Stimulated activated CD8-positive, alpha-beta memory T cell treated with anti-CD3 and anti-CD28 coated beads, Interleukin-15, amount 100 ng/mL, for 4 hours (primary cell): ENCODE measurements around the gene PARP9.
"Not testable (repeated sequence)": the region's sequence is repeated elsewhere in the genome, so short reads cannot be mapped to it uniquely, and the experiment has no call there.

Experiments used
- DNase-seq, 2 donors: peaks; one replicate each; pipeline ENCODE4 v3.0.0-alpha.2; 2020; ENCODE audit warnings: low read depth in 2 of 2

PARP9 gene

GRCh38 chr3:122576174-122576940 is 12.3 kb upstream of the PARP9 start:
- DNase-seq, result no peak

DNA sequence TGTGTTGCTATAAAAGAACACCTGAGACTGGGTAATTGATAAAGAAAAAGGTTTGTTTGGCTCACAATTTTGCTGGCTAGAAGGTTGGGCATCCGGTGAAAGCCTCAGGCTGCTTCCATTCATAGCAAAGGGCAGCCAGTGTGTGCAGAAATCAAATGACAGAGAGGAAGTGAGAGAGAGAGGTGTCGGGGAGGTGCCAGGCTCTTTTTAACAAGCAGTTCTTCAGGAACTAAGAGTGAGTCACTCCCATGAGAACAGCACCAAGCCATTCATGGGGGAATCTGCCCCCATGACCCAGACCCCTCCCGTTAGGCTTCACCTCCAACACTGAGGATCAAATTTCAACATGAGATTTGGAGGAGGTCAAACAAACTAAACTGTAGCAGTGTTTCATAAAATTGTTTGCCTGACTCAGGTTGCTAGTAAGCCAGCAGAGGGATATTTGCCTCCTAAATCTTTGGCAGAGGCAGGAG is 8.9 kb upstream of the PARP9 start:
- peak in 1 of 2 donors; percentile 12 for DNase-seq

GRCh38 chr3:122568755-122569154 is 4.7 kb upstream of the PARP9 start:
- DNase-seq, result no peak

GRCh38 chr3:122568131-122568530 is 4.0 kb upstream of the PARP9 start:
- DNase-seq, result not testable (repeated sequence)

DNA sequence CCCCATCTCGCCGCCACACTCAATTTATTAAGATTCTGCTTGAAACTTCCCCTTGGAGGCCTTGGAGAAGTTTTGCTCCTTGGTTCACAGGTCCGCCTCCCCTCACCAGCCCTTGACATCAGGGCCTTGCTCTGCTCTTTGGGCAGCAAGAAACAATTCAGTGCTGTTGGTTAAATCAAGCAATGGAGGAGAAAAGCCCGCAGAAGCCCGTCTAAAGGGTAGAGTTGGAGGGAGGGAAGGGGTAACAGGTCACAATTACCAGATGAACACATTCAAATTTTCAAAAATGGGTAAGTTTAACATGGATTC is 429 bp downstream of the PARP9 start:
- no peak for DNase-seq

DNA sequence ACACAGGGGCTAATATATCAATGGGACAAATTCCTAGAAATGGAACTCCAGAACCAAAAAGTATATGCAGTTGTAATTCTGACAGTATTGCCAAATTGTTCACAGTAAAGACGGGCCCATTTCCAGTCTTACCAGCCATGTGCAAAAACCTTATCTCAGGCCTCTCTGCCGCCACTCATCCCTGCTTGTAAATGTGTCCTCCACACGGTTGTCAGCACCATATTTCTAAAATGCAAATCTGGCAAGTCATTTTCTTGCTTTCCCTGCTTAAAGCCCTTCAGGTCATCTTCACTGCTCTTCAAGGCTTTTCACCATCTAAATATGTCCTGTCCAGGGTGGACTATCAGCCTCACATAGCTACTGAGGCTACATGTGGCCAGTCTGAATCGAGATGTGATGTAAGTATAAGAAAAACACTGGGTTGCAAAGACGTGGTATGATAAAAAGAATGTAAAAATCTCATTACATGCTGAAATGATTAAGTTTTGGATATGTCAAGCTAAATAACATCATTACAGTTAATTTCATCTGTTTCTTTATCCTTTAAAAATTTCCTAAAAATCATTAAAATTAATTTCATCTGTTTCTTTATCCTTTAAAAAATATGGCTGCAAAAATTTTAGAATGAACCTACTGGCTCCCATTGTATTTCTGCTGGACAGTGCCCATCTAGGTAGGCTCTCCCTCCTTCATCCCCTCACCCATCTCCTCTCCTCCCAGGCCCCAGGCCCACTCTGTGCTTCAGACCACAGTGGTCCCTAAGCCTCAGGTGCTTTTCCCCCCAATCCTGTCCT is 980 bp downstream of the PARP9 start:
- no peak for DNase-seq

GRCh38 chr3:122560680-122561079 is 3.4 kb downstream of the PARP9 start:
- peak in 1 of 2 donors; percentile 44 for DNase-seq

- DNase-seq, result no peak
Observed at GRCh38 chr3:122559906-122560305, 4.2 kb downstream of the PARP9 start.

- no peak for DNase-seq
Observed at GRCh38 chr3:122558605-122559004, 5.5 kb downstream of the PARP9 start.

- DNase-seq, result no peak
Observed at GRCh38 chr3:122557356-122557755, 6.7 kb downstream of the PARP9 start.

DNA sequence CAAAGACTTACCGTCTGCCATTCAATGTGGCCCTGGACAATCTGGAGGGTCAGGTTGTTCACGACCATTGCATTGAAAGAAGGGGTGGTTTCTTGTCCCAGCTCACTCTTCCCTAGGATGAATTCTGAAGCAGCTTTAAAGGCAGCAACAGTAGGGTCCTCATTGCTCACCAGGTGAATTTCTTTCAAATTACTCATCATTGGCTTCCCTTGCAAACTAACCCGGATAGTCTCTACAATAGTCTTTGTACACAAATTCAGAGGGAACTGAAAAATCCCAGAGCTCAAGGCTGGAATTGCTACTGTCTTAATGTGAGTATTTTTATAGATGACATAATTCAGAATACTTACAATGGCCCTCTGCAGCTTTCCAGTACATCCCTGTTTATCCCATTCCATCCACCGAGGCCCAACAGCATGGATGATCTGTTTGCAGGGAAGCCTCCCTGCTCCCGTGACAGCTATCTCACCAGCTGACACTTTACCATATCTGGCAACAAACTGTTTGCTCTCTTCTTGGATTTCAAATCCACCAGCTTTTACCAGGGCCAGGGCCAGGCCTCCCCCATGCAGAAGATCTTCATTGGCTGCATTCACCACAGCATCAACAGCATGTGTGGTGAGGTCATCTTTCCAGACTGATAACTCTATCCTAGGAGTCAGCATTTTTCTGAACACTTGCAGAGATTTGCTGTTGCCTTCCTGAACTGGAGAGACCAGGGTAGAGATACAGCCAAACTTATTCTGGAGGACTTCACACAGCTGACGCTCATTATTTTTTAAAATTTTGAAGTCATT is 8.6 kb downstream of the PARP9 start:
- no peak for DNase-seq

GRCh38 chr3:122553171-122553570 is 10.9 kb downstream of the PARP9 start:
- DNase-seq, result no peak

DNA sequence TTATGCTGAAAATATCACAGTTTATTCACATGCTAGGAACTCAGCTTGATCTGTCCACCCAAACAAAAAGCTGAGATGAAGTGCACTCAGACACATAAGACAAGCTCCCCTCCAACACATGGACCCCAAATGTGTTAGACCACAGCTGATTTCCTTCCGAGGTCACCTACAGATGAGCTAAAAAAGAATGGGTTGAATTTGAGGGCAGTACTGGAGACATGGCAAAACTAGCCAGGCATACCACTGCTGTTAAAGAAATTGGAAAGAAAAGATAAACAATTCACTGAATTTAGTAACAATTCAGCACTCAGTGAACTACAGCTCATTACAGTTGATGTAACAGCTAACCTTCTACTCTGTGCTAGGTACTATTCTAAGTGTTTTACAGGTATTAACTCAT is 15.5 kb downstream of the PARP9 start:
- DNase-seq, result no peak

GRCh38 chr3:122548076-122548475 is 16.0 kb downstream of the PARP9 start:
- no peak for DNase-seq

- no peak for DNase-seq
Observed at GRCh38 chr3:122546151-122546550, 17.9 kb downstream of the PARP9 start.

GRCh38 chr3:122538956-122539490 is 25.1 kb downstream of the PARP9 start:
- DNase-seq, result no peak

DNA sequence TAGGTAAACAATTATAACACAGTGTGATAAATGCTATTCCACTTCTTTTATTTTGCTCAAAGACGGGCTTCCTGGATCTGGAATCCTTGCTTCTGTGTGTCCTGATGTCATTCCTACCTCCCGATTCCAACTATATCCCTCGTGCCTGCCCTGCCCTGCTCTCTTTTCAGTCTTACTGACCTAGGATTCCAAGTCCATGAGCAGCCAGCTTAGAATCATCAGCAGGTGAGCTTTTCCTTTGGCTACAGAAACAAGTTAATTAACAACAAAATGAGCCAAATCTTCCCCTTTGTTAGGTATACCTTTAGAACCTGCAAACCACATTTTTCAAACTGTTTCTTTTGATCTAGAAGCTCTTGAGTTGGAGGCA is 27.5 kb downstream of the PARP9 start:
- DNase-seq, result no peak

- no peak for DNase-seq
Observed at GRCh38 chr3:122535964-122536631, 28.0 kb downstream of the PARP9 start.

GRCh38 chr3:122533931-122534334 is 30.2 kb downstream of the PARP9 start:
- DNase-seq, result no peak

- no peak for DNase-seq
Observed at GRCh38 chr3:122533480-122533879, 30.6 kb downstream of the PARP9 start.

DNA sequence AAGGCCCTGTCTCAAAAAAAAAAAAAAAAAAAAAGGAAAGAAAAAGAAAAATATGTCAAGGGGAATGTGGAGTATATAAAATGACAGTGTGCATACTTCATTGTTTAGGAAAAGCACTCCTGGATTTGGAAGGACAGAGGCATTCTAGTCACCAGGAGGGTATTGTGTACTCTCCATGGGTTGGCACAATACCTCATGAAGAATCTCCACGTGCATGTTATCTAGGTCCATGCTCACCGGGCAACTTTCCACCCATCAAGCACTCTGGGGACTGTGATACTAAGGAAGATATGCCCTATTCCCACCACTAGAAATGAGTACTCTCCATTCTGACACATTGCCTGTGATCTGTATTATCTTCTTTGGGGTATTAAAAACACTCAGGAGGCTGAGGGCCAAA is 33.9 kb downstream of the PARP9 start:
- no peak for DNase-seq

DNA sequence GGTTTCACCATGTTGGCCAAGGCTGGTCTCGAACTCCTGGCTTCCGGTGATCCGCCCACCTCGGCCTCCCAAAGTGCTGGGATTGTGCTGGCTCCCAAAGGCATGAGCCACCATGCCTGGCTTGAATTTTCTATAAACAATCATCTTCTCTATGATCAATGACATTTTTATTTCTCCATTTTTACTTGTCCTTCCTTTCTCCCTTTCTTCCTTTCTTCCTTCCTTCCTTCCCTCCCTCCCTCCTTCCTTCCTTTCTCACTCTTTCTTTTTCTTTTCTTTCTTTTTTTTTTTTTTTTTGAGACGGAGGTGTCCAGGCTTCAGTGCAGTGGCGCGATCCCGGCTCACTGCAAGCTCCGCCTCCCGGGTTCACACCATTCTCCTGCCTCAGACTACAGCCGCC is 40.8 kb downstream of the PARP9 start:
- DNase-seq, result no peak
